PFSK-1 (cell line): ENCODE data around the gene WNT4.

Experiments
- FOXP2 ChIP-seq: optimal IDR thresholded peaks from 2 replicates; pipeline ENCODE3; 2011; ENCODE audit warnings: borderline replicate concordance, control low read depth, inconsistent platforms; ENCODE audit not compliant: insufficient read depth; ENCODE audit errors: extremely low read length, extremely low read depth
- POLR2AphosphoS5 ChIP-seq: IDR thresholded peaks from 2 replicates; pipeline ENCODE4 v1.6.1; 2012; ENCODE audit warnings: low read depth, mild to moderate bottlenecking, control low read depth, low read length, moderate library complexity
- SIN3A ChIP-seq: IDR thresholded peaks from 2 replicates; pipeline ENCODE4 v1.6.1; 2012; ENCODE audit warnings: mild to moderate bottlenecking, low read length, moderate library complexity, borderline replicate concordance; ENCODE audit not compliant: insufficient read depth
- TAF1 ChIP-seq: IDR thresholded peaks from 2 replicates; pipeline ENCODE4 v1.6.1; 2012; ENCODE audit warnings: low read length, control low read depth, borderline replicate concordance; ENCODE audit not compliant: insufficient read depth
- TF ChIP-seq, protein P1 (sequence below), 2 experiments: IDR thresholded peaks; 2 replicates each; pipeline versions ENCODE4 v1.6.1 to v1.8.0; 2011 to 2012; ENCODE audit warnings: low read depth in 2 of 2, low read length in 2 of 2, control low read depth in 1 of 2, inconsistent platforms in 1 of 2, mild to moderate bottlenecking in 1 of 2, moderate library complexity in 1 of 2; ENCODE audit not compliant: insufficient read depth in 1 of 2

The WNT4 gene

DNA sequence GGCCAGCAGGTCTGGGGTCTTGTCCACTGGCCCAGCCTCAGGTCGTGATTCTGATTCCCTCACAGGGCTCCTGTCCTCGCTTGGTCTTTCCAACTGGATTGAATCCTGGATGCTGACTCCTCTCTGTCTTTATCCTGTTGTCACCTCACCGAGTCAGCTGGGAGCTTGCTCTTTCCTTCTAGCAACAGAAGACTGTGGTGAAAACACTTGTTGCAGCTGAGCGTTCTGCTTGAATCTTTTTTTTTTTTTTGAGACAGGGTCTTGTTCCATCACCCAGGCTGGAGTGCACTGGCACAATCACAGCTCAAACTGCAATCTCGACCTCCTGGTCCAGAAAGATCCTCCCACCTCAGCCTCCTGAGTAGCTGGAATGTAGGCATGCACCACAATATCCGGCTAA, 8.0 kb upstream of the WNT4 start:
- TF ChIP-seq FOXP2 (no peak), TAF1 (no peak), POLR2AphosphoS5 (no peak), SIN3A (no peak)
- TF ChIP-seq, protein P1, sequence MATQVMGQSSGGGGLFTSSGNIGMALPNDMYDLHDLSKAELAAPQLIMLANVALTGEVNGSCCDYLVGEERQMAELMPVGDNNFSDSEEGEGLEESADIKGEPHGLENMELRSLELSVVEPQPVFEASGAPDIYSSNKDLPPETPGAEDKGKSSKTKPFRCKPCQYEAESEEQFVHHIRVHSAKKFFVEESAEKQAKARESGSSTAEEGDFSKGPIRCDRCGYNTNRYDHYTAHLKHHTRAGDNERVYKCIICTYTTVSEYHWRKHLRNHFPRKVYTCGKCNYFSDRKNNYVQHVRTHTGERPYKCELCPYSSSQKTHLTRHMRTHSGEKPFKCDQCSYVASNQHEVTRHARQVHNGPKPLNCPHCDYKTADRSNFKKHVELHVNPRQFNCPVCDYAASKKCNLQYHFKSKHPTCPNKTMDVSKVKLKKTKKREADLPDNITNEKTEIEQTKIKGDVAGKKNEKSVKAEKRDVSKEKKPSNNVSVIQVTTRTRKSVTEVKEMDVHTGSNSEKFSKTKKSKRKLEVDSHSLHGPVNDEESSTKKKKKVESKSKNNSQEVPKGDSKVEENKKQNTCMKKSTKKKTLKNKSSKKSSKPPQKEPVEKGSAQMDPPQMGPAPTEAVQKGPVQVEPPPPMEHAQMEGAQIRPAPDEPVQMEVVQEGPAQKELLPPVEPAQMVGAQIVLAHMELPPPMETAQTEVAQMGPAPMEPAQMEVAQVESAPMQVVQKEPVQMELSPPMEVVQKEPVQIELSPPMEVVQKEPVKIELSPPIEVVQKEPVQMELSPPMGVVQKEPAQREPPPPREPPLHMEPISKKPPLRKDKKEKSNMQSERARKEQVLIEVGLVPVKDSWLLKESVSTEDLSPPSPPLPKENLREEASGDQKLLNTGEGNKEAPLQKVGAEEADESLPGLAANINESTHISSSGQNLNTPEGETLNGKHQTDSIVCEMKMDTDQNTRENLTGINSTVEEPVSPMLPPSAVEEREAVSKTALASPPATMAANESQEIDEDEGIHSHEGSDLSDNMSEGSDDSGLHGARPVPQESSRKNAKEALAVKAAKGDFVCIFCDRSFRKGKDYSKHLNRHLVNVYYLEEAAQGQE (IDR thresholded peaks at IDR 0.05; ENCODE audit: insufficient read depth in 1 of 2, low read depth in 2 of 2, low read length in 2 of 2), result no peak

DNA sequence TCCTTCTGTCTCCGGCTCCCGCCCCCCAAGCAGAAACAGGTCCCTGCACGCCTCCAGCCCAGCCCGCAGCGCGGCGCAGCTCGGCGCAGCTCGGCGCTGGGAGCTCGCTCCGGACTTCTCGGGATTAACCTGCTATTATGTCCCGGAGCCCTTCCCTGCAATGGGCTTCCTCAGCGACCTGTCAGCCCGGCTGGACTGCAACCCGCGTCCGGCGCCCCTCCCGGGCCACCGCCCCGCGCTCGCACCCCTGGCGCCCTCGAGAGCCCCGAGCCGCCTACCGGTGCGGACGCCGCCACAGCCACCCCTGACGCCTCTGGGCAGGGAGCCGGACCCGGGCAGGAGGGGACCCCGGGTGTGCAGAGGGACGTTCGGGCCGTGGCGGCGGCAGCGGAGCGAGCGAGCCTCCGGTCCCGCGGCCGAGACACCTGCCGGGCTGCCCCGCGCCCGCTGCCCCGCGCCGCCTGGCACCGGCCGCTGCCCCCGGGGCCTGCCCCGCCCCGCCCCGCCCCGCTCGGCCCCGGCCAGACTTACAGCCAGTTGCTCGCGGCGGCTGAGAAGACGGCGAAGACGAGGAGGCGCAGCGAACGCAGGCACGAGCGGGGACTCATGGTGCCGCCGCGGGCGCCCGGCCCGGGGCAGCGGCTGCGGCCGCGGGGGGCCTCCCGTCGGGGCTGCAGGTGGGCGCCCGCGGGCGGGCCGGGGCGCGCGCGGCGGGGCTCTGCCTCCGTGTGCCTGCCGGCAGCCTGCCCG, 407 bp downstream of the WNT4 start:
- TF ChIP-seq, protein P1 (IDR thresholded peaks at IDR 0.05; ENCODE audit: insufficient read depth in 1 of 2, low read depth in 2 of 2, low read length in 2 of 2), result no peak
- TF ChIP-seq POLR2AphosphoS5 (no peak), FOXP2 (no peak), TAF1 (no peak), SIN3A (no peak)

DNA sequence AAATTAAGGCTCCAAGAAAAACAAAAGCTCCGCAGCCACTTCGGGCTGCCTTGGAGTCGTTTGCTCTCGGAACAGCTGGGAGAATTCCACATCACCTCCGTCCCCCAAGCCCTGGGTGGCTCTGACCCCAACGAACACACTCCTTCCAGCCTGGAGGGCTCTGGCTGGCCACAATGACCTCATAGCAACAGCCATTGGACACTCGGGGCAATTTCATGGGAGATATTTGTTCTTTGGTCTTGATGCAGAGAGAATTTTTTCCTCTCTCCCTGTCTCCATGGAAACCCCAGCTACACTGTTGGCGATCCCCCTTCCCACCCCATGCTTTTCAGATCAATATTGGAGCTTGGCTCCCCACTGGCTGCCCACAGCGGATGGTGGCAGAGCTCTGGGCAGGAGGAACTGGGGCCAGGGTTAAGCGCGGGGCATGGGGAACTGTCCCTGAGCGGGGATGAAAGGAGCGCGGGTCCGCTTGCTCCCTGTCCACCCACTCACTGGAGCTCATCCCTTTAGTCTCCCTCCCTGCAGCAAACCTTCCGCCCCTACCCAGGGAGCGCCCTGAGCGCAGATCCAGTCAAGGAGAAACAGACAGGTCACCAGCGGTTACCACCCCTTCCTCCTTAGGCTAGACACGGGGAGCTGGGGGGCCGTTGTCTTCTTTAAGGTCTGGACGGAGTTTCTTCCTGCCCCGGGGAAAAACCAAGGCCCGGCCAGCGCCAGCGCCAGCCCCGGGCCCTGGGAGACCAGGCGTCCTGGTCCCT, 1.2 kb downstream of the WNT4 start:
- TF ChIP-seq SIN3A, result no peak

DNA sequence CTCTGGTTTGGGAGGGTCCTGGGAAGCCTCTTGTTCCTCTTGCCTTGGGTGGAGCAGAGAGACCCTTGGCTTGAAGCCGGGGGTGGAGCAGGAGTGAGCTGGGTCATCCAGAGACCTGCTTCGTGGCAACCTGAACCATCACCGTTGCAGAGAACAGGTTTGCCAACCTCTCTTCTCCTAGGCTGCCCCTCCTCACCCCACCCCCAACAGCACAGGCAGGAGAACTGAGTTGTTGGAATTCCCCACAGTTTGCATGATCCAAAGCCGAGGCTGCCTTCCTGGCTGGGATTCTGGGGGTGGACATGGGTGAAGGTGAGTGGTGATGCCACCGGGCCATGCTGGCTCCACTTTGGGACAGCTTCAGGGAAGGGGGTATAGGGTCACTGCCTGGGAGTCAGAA, 2.2 kb downstream of the WNT4 start:
- TF ChIP-seq TAF1 (no peak), POLR2AphosphoS5 (no peak), FOXP2 (no peak), SIN3A (no peak)
- TF ChIP-seq, protein P1 (IDR thresholded peaks at IDR 0.05; ENCODE audit: insufficient read depth in 1 of 2, low read depth in 2 of 2, low read length in 2 of 2), result no peak

DNA sequence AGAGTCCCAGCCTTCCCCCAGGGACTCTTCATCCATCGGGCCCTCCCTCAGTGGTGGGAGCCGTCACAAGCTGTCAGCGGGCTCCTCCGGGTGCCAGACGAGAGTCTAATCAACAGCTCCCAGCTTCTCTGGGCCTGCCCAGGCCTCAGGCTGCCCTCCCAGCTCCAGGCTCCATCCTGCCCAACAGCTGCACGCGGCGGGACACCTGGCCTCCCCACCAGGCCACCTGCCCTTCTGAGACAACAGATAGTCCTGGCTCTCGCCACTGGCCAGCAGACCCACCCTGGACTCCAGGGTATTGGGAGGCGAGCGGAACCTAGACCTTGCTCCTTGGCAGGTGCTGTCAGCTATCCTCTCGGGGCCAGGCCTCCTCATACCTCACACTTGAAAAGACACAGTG, 3.1 kb downstream of the WNT4 start:
- no peak for TF ChIP-seq FOXP2
- no peak for TF ChIP-seq POLR2AphosphoS5
- TF ChIP-seq SIN3A, result no peak
- TF ChIP-seq, protein P1 (IDR thresholded peaks at IDR 0.05; ENCODE audit: insufficient read depth in 1 of 2, low read depth in 2 of 2, low read length in 2 of 2), result no peak
- no peak for TF ChIP-seq TAF1
